ENCODE data around the gene DTWD1. TPM values are rescaled to one million over a fixed set of nuclear protein-coding genes. Genes with fewer than 3 reads are reported as not detected.

The DTWD1 gene
- total and polyA plus RNA-seq, 2 of the 13 experiments (the other 11 are each of a cell fraction or from before 2014, with no cell fraction given) = 12.7 to 18.3 TPM

DNA sequence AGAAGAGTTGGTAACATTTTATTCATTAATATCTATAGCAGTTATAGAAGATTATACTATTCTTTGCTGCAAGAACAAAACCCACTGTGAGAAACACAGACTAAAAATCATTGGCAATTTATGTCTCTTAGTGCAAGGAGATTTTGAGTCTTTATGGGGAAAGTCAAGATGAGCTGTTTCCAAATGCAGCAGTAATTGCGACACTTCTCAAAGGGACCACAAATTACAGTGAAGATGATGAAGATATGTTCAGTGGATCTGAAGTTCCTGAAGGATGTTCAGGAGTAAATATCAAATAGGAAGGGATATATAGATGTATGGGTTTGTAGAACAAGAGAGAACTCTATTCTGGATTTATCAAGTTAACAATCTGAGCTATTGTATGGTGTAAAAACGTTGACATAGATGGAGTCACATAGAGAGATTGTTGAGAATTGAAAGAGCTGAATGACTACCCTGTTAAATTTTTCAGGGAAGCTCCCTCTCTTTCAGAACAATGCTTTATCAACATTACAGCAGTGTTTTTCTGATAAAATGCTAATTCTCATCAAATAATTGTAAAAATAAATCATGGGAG, 71.8 kb downstream of the DTWD1 start:
- H3K9me3 ChIP-seq (ENCODE audit: low read length) = no peaks in the 10 kb centered on the region
- BruUV-seq (replicated peaks) = no TSS peak
- intact Hi-C loops (cut with micrococcal nuclease; ENCODE audit: unreplicated experiment) = no loop called here
- TF ChIP-seq MBD4 (IDR thresholded peaks at IDR 0.05; ENCODE audit: borderline replicate concordance, low read length) (no peak), ZNF781 (CRISPR knock-in tag; IDR thresholded peaks at IDR 0.05; ENCODE audit: borderline replicate concordance, not compliant biosample characterization) (no peak), ZNF326 (CRISPR knock-in tag; IDR thresholded peaks at IDR 0.05; ENCODE audit: borderline replicate concordance) (no peak), PAWR (CRISPR knock-in tag; IDR thresholded peaks at IDR 0.05; ENCODE audit: borderline replicate concordance) (no peak), CEBPB (IDR thresholded peaks at IDR 0.05; ENCODE audit: borderline replicate concordance, low read depth, low read length) (peak; percentile 43; the same call in 1 of the 2 replicates), KMT2A (CRISPR knock-in tag; IDR thresholded peaks at IDR 0.05) (no peak)
- H3K79me2 ChIP-seq (ENCODE audit: insufficient read depth, low read length) = no peaks in the 10 kb centered on the region
- H3K27ac ChIP-seq (ENCODE audit: extremely low read length, insufficient read depth, low read length) = no peak overlapping the region
- no peaks in the 10 kb centered on the region for H3K4me1 ChIP-seq (ENCODE audit: insufficient read depth, low read length)
- no peak overlapping the region for H3K9ac ChIP-seq (ENCODE audit: insufficient read depth, low read depth, low read length)
- no peaks in the 10 kb centered on the region for H4K20me1 ChIP-seq (ENCODE audit: insufficient read depth, low read length)
- no peak for ATAC-seq
- no peaks in the 10 kb centered on the region for H3K36me3 ChIP-seq (replicated peaks in 1 of 2; ENCODE audit: control insufficient read depth in 1 of 2, insufficient read depth in 2 of 2, low read length in 2 of 2)
- no peak for FAIRE-seq
- DNase-seq (ENCODE audit: low spot score) = no peak
- POLR2A ChIA-PET = no interaction called here
- no peak overlapping the region for H3K4me3 ChIP-seq (replicated peaks in 1 of 3; ENCODE audit: insufficient read depth in 1 of 3, low read depth in 2 of 3, low read length in 3 of 3)
- H3K4me2 ChIP-seq (ENCODE audit: low read depth, low read length) = no peak overlapping the region
- no peaks in the 10 kb centered on the region for H3K27me3 ChIP-seq (ENCODE audit: control insufficient read depth in 1 of 2, insufficient read depth in 2 of 2, low read length in 2 of 2)
- CTCF ChIA-PET (ENCODE audit: low intra/inter-chr PET ratio, low total read pairs) = no interaction called here
- whole genome bisulfite sequencing (ENCODE audit: low lambda C conversion rate) = 45% methylated on average over 2 of the region's 2 CpGs
- in situ Hi-C loops (cut with HindIII; ENCODE audit: extremely low pct_ligation_motif_present, low pct_unique_long_range_greater_than_20kb) = no loop called here
- no peak overlapping the region for H2AFZ ChIP-seq (ENCODE audit: low read length)

- no peaks in the 10 kb centered on the region for H3K9me3 ChIP-seq (ENCODE audit: low read length)
- H3K27me3 ChIP-seq (ENCODE audit: control insufficient read depth in 1 of 2, insufficient read depth in 2 of 2, low read length in 2 of 2) = no peaks in the 10 kb centered on the region
- ChIA-PET POLR2A (no interaction called here), CTCF (ENCODE audit: low intra/inter-chr PET ratio, low total read pairs) (no interaction called here)
- FAIRE-seq (no peak), DNase-seq (ENCODE audit: low spot score) (no peak), ATAC-seq (no peak)
- no peak overlapping the region for H3K27ac ChIP-seq (ENCODE audit: extremely low read length, insufficient read depth, low read length)
- H3K9ac ChIP-seq (ENCODE audit: insufficient read depth, low read depth, low read length) = no peak overlapping the region
- H3K36me3 ChIP-seq (replicated peaks in 1 of 2; ENCODE audit: control insufficient read depth in 1 of 2, insufficient read depth in 2 of 2, low read length in 2 of 2) = no peaks in the 10 kb centered on the region
- no peak overlapping the region for H3K4me3 ChIP-seq (replicated peaks in 1 of 3; ENCODE audit: insufficient read depth in 1 of 3, low read depth in 2 of 3, low read length in 3 of 3)
- H3K4me1 ChIP-seq (ENCODE audit: insufficient read depth, low read length) = no peaks in the 10 kb centered on the region
- no TSS peak for BruUV-seq (replicated peaks)
- H4K20me1 ChIP-seq (ENCODE audit: insufficient read depth, low read length) = no peaks in the 10 kb centered on the region
- no peak overlapping the region for H3K4me2 ChIP-seq (ENCODE audit: low read depth, low read length)
- H3K79me2 ChIP-seq (ENCODE audit: insufficient read depth, low read length) = no peaks in the 10 kb centered on the region
- in situ Hi-C loops (cut with HindIII; ENCODE audit: extremely low pct_ligation_motif_present, low pct_unique_long_range_greater_than_20kb) = no loop called here
- intact Hi-C loops (cut with micrococcal nuclease; ENCODE audit: unreplicated experiment) = no loop called here
- no peak overlapping the region for H2AFZ ChIP-seq (ENCODE audit: low read length)
- TF ChIP-seq FOXK2 (IDR thresholded peaks at IDR 0.05) (no peak), ZNF275 (CRISPR knock-in tag; IDR thresholded peaks at IDR 0.05; ENCODE audit: borderline replicate concordance) (no peak), BRCA1 (CRISPR knock-in tag; IDR thresholded peaks at IDR 0.05) (no peak), DMAP1 (CRISPR knock-in tag; IDR thresholded peaks at IDR 0.05) (no peak), ZSCAN20 (CRISPR knock-in tag; IDR thresholded peaks at IDR 0.05; ENCODE audit: borderline replicate concordance) (no peak), RFX5 (IDR thresholded peaks at IDR 0.05; ENCODE audit: low read depth, low read length) (no peak), HMGA1 (CRISPR knock-in tag; conservative IDR thresholded peaks at IDR 0.05) (no peak), ZNF205 (CRISPR knock-in tag; IDR thresholded peaks at IDR 0.05) (no peak)
- TF ChIP-seq, protein P1, sequence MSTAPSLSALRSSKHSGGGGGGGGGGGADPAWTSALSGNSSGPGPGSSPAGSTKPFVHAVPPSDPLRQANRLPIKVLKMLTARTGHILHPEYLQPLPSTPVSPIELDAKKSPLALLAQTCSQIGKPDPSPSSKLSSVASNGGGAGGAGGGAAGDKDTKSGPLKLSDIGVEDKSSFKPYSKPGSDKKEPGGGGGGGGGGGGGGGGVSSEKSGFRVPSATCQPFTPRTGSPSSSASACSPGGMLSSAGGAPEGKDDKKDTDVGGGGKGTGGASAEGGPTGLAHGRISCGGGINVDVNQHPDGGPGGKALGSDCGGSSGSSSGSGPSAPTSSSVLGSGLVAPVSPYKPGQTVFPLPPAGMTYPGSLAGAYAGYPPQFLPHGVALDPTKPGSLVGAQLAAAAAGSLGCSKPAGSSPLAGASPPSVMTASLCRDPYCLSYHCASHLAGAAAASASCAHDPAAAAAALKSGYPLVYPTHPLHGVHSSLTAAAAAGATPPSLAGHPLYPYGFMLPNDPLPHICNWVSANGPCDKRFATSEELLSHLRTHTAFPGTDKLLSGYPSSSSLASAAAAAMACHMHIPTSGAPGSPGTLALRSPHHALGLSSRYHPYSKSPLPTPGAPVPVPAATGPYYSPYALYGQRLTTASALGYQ (CRISPR knock-in tag; IDR thresholded peaks at IDR 0.05) = no peak
Observed at GRCh38 chr15:49693498-49693897, 72.7 kb downstream of the DTWD1 start.

Data from HepG2 (cell line).